HFFc6 (cell line): ENCODE results near the gene FHIP2A. TPM values are rescaled to one million over a fixed set of nuclear protein-coding genes. Genes with fewer than 3 reads are reported as not detected.
A peak's percentile ranks its signal among the peaks of the same experiment; 100 is the strongest.
"Not testable (repeated sequence)": the region's sequence is repeated elsewhere in the genome, so short reads cannot be mapped to it uniquely, and the experiment has no call there.

ENCODE experiments used
- DNase-seq: peaks from one replicate; pipeline ENCODE4 v3.0.0-alpha.2; 2018
- H3K27ac Mint-ChIP-seq: 2 replicates; pipeline ENCODE4 v1.8.0; 2020; ENCODE audit warnings: mild to moderate bottlenecking, mixed read lengths
- H3K27me3 Mint-ChIP-seq: 2 replicates; pipeline ENCODE4 v1.8.0; 2021; ENCODE audit warnings: mild to moderate bottlenecking, moderate library complexity, mixed read lengths; ENCODE audit not compliant: insufficient read depth
- H3K36me3 Mint-ChIP-seq: 2 replicates; pipeline ENCODE4 v1.8.0; 2021; ENCODE audit warnings: low read depth, mixed read lengths
- H3K4me1 Mint-ChIP-seq: 2 replicates; pipeline ENCODE4 v1.8.0; 2020; ENCODE audit warnings: low read depth, mixed read lengths
- H3K4me3 Mint-ChIP-seq: 2 replicates; pipeline ENCODE4 v1.8.0; 2020; ENCODE audit warnings: mild to moderate bottlenecking, moderate library complexity, mixed read lengths
- H3K9me3 Mint-ChIP-seq: 2 replicates; pipeline ENCODE4 v1.8.0; 2020; ENCODE audit warnings: mild to moderate bottlenecking, mixed read lengths
- CTCF ChIP-seq: fragments of 200-600 bp; sonication (generic); IDR thresholded peaks from 2 replicates; pipeline ENCODE4 v1.5.0; 2021; ENCODE audit warnings: antibody characterized with exemption, mild to moderate bottlenecking
- total RNA-seq, 6 experiments: library from RNA; stranded (reverse); fragmentation: NEBNext Ultra II Directional; extraction: Animal tissue kit (Norgen Biotek cat#: 25700); gene quantifications; 2 replicates in 1 of 6; 3 replicates in 5 of 6; pipeline ENCODE4 v1.2.3, GENCODE V29; 2021

FHIP2A gene
- total RNA-seq, 6 experiments from 2014 or later = 35.1 to 54.1 (median 42.6) TPM

GRCh38 chr10:114839901-114840300 lies 18.3 kb downstream of the FHIP2A start:
- H3K27me3 Mint-ChIP-seq = no peaks in the 10 kb centered on the region
- H3K4me1 Mint-ChIP-seq = peaks cover 14% of the 10 kb centered on the region
- H3K36me3 Mint-ChIP-seq = peaks cover 38% of the 10 kb centered on the region
- H3K9me3 Mint-ChIP-seq = no peaks in the 10 kb centered on the region
- DNase-seq = no peak
- TF ChIP-seq CTCF = no peak
- H3K4me3 Mint-ChIP-seq = no peak overlapping the region
- H3K27ac Mint-ChIP-seq = no peak overlapping the region

- no peak for DNase-seq
- no peaks in the 10 kb centered on the region for H3K27me3 Mint-ChIP-seq
- peak overlapping the region; percentile 21; the same call in 1 of the 2 replicates for H3K27ac Mint-ChIP-seq
- H3K4me3 Mint-ChIP-seq = no peak overlapping the region
- no peaks in the 10 kb centered on the region for H3K9me3 Mint-ChIP-seq
- no peaks in the 10 kb centered on the region for H3K4me1 Mint-ChIP-seq
- H3K36me3 Mint-ChIP-seq = peaks cover 56% of the 10 kb centered on the region
- TF ChIP-seq CTCF = no peak
These were observed 24.6 kb downstream of the FHIP2A start for GRCh38 chr10:114845978-114846693.

- H3K27ac Mint-ChIP-seq, H3K9me3 Mint-ChIP-seq, DNase-seq, H3K4me1 Mint-ChIP-seq, H3K27me3 Mint-ChIP-seq, H3K4me3 Mint-ChIP-seq: not testable (repeated sequence)
- peaks cover 67% of the 10 kb centered on the region for H3K36me3 Mint-ChIP-seq
These were observed 25.9 kb downstream of the FHIP2A start for GRCh38 chr10:114847517-114847916.

GRCh38 chr10:114849674-114850073 lies 28.1 kb downstream of the FHIP2A start:
- Mint-ChIP-seq H3K9me3 (no peaks in the 10 kb centered on the region), H3K27ac (no peak overlapping the region), H3K36me3 (peaks cover 77% of the 10 kb centered on the region), H3K4me1 (peaks cover 12% of the 10 kb centered on the region), H3K27me3 (no peaks in the 10 kb centered on the region; the same call in 1 of the 2 replicates), H3K4me3 (no peak overlapping the region)
- TF ChIP-seq CTCF = no peak
- no peak for DNase-seq

- no peak for TF ChIP-seq CTCF
- peaks cover 79% of the 10 kb centered on the region for H3K36me3 Mint-ChIP-seq
- H3K27me3 Mint-ChIP-seq = no peaks in the 10 kb centered on the region; the same call in 1 of the 2 replicates
- peaks cover 16% of the 10 kb centered on the region for H3K4me1 Mint-ChIP-seq
- H3K4me3 Mint-ChIP-seq = no peak overlapping the region
- DNase-seq = no peak
- H3K27ac Mint-ChIP-seq = no peak overlapping the region
- no peaks in the 10 kb centered on the region for H3K9me3 Mint-ChIP-seq
These were observed 28.5 kb downstream of the FHIP2A start for GRCh38 chr10:114850126-114850525.

GRCh38 chr10:114851336-114851735 lies 29.8 kb downstream of the FHIP2A start:
- Mint-ChIP-seq H3K27ac (no peak overlapping the region), H3K9me3 (no peaks in the 10 kb centered on the region), H3K27me3 (no peaks in the 10 kb centered on the region; the same call in 1 of the 2 replicates), H3K4me3 (no peak overlapping the region), H3K4me1 (peaks cover 28% of the 10 kb centered on the region), H3K36me3 (peaks cover 80% of the 10 kb centered on the region)
- no peak for DNase-seq
- no peak for TF ChIP-seq CTCF
